HG03565 (cell line): ENCODE data around the gene MCL1.
"Not testable (repeated sequence)": the region's sequence is repeated elsewhere in the genome, so short reads cannot be mapped to it uniquely, and the experiment has no call there.

Experiments
- ATAC-seq: cut with Tn5 transposase; IDR thresholded peaks from one replicate; pipeline ENCODE4 v1.9.1; 2021; ENCODE audit warnings: mild to moderate bottlenecking, moderate library complexity; ENCODE audit not compliant: unreplicated experiment

The MCL1 gene

GRCh38 chr1:150573648-150574071 lies 5.8 kb downstream of the MCL1 start:
- ATAC-seq = not testable (repeated sequence)

- no peak for ATAC-seq
These were observed 6.3 kb downstream of the MCL1 start for GRCh38 chr1:150572918-150573647.

DNA sequence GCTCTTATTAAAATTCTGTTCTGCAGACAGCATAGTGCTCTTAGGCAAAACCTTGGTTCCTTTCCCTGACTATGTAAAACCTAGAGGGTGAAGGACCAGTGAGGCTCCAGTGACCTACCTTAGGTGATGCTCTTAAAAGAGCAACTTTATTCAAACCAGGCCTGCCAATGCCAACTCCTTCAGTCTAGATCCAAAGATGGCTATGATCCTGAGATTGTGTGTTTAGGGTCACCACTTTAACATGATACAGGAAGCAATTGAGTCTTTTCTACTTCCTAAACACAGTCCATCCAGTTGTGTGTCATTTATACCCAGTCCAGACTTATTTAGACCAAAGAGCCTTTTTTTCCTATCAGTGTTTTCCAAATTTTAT lies 10.8 kb downstream of the MCL1 start:
- ATAC-seq = no peak

DNA sequence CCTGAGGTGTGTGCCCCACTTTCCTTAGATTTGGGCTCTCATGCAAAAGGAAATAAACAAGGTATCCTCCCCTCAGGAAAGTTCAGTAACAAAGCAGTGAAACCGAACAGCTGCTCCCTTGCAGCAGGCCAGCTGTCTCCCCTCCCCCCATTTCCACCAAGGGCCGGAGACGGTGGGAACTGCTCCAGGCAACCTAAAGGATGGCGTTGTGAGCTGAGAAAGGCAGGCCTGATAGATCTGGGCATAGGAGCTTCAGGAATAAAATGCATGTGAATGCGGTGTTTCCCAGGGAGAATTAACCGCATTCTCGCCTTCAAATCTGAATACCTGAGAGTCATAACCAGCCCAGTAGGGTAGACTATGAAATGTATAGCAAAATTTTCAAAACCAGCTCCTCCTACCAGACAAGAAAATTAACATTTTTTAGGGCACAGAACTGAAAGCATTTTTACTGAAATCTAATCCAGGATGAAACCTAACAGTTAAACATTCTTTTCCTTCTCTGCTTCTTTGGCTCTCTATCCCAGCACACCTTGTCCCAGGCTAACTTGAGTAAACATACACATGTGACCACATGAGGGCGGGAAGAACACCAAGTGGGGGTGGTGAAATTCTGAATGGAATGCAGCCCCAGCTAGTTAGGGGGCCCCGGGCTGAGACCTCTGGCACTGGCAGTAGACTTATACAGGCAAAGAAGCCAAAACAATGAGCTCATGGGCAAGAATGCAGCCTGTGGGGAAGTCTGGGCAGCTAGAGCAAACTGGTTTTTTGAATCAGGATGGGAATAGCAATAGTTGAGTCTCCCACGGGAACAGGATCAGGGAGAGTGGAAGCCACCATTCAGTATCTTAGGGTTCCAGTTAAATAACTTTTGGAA lies 11.5 kb downstream of the MCL1 start:
- peak; percentile 9 for ATAC-seq

DNA sequence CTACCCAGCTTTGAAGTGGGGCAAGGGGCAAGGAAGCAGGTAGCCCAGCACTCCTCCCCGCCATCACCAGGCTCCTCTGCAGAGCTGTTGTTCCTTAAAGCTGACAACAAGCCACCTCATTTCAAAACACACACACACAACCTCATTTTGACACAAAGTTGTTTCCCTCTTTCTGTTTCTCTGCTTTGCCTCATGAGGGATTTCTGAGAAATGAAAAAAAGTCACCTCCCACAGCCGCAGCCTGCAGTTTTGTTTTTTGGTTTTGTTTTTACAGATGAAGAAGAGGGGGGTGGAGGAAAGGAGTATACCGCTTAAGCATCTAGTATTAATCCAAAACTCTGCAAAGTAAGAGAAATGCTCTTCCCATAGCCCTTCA lies 12.1 kb downstream of the MCL1 start:
- peak; percentile 35 for ATAC-seq

DNA sequence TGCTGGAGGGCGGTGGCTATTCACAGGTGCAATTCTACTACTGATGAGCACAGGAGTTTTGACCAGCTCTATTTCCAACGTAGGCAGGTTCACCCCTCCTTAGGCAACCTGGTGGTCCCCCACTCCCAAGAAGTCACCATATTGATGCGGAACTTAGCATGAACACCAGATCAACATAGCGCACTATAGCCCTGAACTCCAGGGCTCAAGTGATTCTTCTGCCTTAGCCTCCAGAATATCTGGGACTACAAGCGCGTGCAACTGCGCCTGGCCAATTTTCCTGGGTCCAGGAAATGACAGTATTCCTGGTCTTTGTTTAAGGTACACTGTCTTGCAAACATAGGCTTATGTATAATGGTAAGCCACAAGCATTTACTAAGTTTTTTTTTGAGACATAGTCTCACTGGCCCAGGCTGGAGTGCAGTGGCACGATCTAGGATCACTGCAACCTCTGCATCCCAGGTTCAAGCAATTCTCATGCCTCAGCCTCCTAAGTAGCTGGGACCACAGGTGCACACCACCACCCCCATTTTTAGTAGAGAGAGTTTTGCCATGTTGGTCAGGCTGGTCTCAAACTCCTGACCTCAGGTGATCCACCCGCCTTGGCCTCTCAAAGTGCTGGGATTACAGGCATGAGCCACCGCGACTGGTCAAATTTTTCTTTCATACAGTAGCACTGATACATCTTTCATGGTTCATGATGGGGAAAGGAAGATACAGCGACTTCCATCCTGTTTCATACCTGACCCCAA lies 12.6 kb downstream of the MCL1 start:
- no peak for ATAC-seq

DNA sequence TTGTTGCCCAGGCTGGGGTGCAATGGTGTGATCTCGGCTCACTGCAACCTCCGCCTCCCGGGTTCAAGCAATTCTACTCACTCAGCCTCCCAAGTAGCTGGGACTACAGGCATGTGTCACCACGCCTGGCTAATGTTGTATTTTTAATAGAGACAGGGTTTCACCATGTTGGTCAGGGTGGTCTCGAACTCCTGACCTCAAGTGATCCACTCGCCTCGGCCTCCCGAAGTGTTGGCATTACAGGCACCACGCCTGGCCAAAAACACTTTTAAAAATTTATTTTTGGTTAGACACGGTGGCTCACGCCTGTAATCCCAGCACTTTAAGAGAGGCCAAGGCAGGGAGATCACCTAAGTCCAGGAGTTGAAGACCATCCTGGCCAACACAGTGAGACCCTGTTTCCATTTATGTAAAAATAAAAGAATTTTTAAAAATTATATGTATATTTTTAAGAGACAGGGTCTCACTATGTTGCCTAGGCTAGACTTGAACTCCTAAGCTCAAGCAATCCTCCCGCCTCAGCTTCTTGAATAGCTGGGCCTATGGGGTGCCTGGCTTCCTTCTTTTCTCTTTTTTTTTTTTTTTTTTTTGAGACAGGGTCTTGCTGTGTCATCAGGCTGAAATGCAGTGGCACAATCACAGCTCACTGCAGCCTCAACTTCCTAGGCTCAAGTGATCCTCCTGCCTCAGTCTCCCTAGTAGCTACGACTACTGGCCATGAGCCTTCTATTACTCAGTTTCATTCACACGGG lies 14.0 kb downstream of the MCL1 start:
- not testable (repeated sequence) for ATAC-seq

- no peak for ATAC-seq
These were observed 15.1 kb downstream of the MCL1 start for GRCh38 chr1:150564051-150564991.

GRCh38 chr1:150563340-150564038 lies 15.9 kb downstream of the MCL1 start:
- no peak for ATAC-seq

DNA sequence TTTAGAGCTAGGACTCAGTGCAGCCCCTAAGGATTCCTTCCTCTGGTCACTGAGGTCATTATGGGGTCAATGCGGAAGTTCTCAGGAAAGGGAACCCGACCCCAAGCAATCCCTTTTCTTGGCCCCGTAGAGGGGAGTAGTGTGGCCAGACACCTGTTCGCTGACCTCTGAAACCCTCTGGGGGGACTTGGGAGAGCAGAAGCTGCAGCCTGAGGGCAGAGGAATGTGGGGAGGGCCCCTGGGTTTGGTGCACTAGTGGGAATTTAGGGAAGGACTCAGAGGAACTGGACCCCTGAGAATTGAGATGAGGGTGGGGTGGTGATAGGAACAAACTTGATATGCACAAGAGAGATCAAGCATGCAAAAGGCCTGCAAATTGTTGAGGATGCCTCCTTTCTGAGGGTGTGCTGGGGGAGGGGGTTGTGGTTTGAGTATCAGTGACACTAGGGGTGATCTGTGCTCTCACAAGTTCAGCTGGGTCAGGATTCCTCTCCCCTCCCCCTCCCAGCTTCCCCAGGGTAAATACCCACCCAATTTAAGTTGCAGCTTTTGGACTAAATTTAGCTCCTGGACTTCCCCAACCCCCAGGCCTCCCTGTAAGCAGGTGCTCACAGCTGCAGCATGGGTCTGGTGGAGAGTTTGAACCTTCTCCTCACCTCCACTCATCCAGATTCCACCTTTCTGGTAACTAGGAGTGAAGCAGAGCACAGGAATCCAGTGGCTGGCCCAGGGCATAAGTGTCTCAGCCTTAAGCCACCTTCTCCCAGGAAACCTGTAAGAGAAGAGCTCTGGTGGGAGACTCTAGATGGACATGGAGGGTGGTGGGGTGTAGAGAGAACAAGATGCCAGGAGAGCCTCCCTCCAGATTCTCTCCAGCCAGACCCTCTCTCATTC lies 16.7 kb downstream of the MCL1 start:
- ATAC-seq = peak; percentile 26

GRCh38 chr1:150561974-150562445 lies 17.4 kb downstream of the MCL1 start:
- no peak for ATAC-seq

GRCh38 chr1:150561254-150561973 lies 18.0 kb downstream of the MCL1 start:
- no peak for ATAC-seq

DNA sequence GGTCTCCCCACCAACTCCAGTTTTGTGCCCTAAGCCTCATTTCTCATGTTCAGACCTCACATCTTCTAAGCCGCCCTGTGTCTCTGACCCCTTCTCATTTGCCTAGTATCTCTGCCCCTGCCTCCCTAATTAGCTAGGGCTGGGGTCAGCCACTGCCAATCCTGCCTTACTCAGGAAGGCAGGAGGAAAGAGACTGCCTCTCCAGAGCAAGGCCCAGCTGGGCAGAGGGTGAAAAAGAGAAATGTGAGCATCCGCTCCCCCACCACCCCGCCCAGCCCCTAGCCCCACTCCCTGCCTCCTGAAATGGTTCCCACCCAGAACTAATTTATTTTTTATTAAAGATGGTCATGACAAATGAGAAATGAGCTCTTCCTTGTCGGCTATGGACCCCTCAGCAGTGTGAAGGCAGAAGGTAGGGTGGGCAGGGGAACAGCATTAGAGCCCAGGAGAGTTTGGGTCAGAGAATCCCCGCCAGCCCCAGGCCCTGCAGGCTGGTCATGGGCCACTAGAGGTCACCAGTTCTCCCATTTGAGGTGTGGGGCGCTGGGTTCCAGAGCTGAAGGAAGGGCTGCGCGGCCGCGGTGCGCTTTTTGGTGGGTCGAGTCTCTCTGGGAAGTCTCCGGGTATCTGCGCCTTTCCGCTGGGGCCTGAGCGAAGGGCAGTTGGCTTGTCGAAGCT lies 18.7 kb downstream of the MCL1 start:
- ATAC-seq = no peak

GRCh38 chr1:150560011-150560438 lies 19.4 kb downstream of the MCL1 start:
- no peak for ATAC-seq

- ATAC-seq = no peak
These were observed 19.8 kb downstream of the MCL1 start for GRCh38 chr1:150559656-150560010.

DNA sequence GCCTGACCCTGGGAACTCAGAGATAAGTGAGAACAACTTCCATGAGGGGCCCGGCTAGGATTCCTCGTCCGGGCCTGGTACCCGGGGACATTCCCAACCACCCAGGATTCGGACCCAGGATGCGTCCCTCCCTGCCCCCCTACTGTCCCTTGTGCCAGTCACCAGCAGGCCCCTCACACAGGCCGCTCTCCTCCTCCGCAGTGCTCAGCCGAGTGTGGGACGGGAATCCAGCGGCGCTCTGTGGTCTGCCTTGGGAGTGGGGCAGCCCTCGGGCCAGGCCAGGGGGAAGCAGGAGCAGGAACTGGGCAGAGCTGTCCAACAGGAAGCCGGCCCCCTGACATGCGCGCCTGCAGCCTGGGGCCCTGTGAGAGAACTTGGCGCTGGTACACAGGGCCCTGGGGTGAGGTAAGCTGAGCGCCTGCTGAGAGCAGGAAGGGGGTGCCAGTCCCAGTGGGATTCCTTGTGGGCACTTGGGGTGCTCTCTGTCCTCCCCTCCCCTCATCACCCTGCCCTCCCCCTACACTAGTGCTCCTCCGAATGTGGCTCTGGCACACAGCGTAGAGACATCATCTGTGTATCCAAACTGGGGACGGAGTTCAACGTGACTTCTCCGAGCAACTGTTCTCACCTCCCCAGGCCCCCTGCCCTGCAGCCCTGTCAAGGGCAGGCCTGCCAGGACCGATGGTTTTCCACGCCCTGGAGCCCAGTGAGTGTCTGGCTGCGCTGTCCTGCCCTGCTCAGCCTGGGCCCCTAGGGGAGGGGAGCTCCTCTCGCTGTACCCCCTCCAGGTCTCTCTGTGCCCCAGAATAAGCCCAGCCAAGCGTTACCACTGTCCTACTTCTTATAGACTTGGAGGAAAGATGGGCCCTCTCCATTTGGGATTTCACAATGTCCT lies 20.4 kb downstream of the MCL1 start:
- no peak for ATAC-seq
